Prostate gland (tissue), 2 donors: ENCODE results near the gene SOX15. TPM values are rescaled to one million over a fixed set of nuclear protein-coding genes. Genes with fewer than 3 reads are reported as not detected.

Source experiments
- DNase-seq: peaks from one replicate; pipeline ENCODE4 v3.0.0-alpha.2; 2019; ENCODE audit warnings: low spot score
- H3K27ac ChIP-seq, 2 donors: fragments of 200-600 bp; sonication (generic); 2 replicates each; pipeline ENCODE4 v1.5.1; 2017 to 2019
- H3K27me3 ChIP-seq: fragments of 200-600 bp; sonication (generic); replicated peaks from 2 replicates; pipeline ENCODE4 v1.5.1; 2019; ENCODE audit not compliant: insufficient read depth
- H3K36me3 ChIP-seq, 2 donors: fragments of 200-600 bp; sonication (generic); 1 replicate in 1 of 2; 2 replicates in 1 of 2; pipeline versions ENCODE4 v1.5.1 to v1.8.1; 2017 to 2019
- H3K4me1 ChIP-seq: fragments of 200-600 bp; sonication (generic); replicated peaks from 2 replicates; pipeline ENCODE4 v1.5.1; 2019
- H3K4me3 ChIP-seq, 2 donors: fragments of 200-600 bp; sonication (generic); 2 replicates each; pipeline ENCODE4 v1.5.1; 2017 to 2019
- H3K9me3 ChIP-seq: fragments of 200-600 bp; sonication (generic); 2 replicates; pipeline ENCODE4 v1.5.1; 2017
- POLR2A ChIP-seq: fragments of 450-650 bp; IDR thresholded peaks from one replicate; pipeline ENCODE4 v1.6.1; 2016; ENCODE audit warnings: antibody characterized with exemption, mild to moderate bottlenecking
- POLR2AphosphoS5 ChIP-seq: sonication (generic); formaldehyde crosslinking; IDR thresholded peaks from one replicate; pipeline ENCODE4 v1.6.1; 2017; ENCODE audit warnings: antibody characterized with exemption
- WGBS: methylation state at CpG from one replicate; pipeline ENCODE4 v1.1.5; 2018; 5-methylcytosine and 5-hydroxymethylcytosine counted together
- intact Hi-C: fragments of 100-400 bp; cut with DNase I; formaldehyde crosslinking; loops from one replicate; pipeline ENCODE4 v1.14.2; 2022
- total RNA-seq, 2 donors: library from RNA; depleted of rRNA; stranded (reverse); fragments of >200 nt; gene quantifications; one replicate each; pipeline ENCODE4 v1.1.0, GENCODE V29; 2016
- TF ChIP-seq, protein P1 (sequence below), 4 experiments: fragments of 200-600 bp in 2 of 4; fragments of 450-650 bp in 2 of 4; sonication (generic) in 2 of 4; IDR thresholded peaks; 1 replicate in 3 of 4; 2 replicates in 1 of 4; pipeline ENCODE4 v1.5.1; 2016 to 2019; ENCODE audit warnings: antibody characterized with exemption in 4 of 4, mild to moderate bottlenecking in 2 of 4, moderate library complexity in 2 of 4

Gene SOX15
- total RNA-seq, 2 donors from 2014 or later: 6.3 to 15.0 TPM

DNA sequence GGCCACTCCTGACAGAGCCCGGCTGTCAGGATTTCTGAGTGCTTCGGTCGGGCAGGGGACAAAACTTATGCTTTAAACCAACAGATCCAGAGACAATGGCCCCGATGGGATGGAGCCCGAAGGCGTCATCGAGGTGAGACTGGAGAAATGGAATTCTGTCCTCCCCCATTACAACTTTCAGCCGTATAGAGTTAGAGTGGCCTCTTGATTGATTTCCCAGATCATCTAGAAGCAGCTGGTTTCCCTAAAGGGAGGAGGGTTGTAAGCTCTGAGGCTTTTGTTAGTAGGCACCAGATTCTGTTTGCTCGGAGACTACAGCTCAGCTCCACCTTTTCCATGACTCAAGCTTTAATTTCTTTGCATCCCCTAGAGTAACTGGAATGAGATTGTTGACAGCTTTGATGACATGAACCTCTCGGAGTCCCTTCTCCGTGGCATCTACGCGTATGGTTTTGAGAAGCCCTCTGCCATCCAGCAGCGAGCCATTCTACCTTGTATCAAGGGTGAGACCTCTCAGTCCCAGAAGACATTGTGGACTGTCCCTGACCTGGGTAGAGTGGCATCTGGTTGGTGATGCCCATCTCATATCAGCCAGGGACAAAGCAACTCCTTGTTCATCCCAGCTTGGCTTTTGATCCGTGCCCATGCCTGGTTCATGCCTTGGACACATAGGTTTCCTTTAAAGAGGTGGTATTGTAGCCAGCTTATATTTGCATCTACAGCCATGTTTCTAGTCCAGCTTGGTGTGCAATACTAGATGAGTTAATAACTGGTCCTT lies 15.5 kb downstream of the SOX15 start:
- intact Hi-C loops: loop anchor here (5.0 kb wide), 1 partner anchor 113 kb away; the partner anchor contains the start of genes TP53 and WRAP53
- peaks cover 26 to 49% of the 10 kb centered on the region in 2 donors for H3K36me3 ChIP-seq
- no peak for TF ChIP-seq POLR2AphosphoS5
- TF ChIP-seq, protein P1, sequence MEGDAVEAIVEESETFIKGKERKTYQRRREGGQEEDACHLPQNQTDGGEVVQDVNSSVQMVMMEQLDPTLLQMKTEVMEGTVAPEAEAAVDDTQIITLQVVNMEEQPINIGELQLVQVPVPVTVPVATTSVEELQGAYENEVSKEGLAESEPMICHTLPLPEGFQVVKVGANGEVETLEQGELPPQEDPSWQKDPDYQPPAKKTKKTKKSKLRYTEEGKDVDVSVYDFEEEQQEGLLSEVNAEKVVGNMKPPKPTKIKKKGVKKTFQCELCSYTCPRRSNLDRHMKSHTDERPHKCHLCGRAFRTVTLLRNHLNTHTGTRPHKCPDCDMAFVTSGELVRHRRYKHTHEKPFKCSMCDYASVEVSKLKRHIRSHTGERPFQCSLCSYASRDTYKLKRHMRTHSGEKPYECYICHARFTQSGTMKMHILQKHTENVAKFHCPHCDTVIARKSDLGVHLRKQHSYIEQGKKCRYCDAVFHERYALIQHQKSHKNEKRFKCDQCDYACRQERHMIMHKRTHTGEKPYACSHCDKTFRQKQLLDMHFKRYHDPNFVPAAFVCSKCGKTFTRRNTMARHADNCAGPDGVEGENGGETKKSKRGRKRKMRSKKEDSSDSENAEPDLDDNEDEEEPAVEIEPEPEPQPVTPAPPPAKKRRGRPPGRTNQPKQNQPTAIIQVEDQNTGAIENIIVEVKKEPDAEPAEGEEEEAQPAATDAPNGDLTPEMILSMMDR (IDR thresholded peaks at IDR 0.05): no peak
- no peak for TF ChIP-seq POLR2A

DNA sequence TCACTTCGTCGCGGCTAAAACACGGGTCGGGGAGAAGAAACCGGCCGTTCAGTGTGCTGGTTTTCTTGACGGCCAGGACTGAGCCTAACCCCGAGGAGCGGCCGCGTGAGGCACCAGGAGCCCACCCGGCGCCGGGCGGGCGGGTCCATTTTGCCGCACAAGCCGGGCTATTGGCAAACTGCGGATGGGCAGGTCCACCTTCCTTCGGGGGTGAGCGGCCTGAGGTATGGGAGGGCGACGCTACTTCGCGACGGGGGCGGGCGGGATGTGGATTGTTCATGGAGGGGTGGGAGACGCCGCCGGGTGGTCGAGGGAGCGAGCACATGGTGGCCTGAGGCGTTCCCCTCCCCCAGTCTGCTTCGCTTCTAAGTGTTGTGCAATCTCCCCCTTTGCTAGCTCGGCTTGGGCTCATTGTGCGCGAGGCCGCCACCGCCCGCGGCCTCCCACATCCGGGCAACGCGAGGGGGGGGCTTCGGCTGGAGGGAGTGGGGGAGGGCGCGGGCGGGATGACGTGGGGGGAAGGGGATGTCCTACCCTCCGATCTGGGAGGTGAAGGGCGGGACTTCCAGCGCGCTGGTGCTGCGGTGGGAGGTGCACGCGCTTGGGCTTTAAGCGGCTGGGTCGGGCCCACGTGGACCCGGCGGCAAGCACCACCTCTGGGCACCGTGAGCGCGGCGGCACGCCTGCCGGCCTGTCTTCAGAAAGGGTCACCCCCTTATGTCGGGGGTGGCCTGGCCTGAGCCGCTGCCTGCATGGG lies 16.4 kb downstream of the SOX15 start:
- Histone ChIP-seq H3K36me3 (peaks cover 26 to 49% of the 10 kb centered on the region in 2 donors), H3K27ac (peak overlapping the region; percentile 98), H3K27me3 (no peaks in the 10 kb centered on the region), H3K4me3 (peak overlapping the region; percentile 99 to 100), H3K9me3 (no peaks in the 10 kb centered on the region), H3K4me1 (no peaks in the 10 kb centered on the region)
- peak; percentile 89 for DNase-seq
- peak; percentile 96 for TF ChIP-seq POLR2AphosphoS5
- TF ChIP-seq, protein P1 (IDR thresholded peaks at IDR 0.05): peak in 1 of 4 experiments; percentile 1
- TF ChIP-seq POLR2A: peak; percentile 57
- 1% methylated on average over 67 of the region's 71 CpGs for WGBS
- intact Hi-C loops: loop anchor here (5.0 kb wide), 1 partner anchor 114 kb away; the partner anchor contains the start of genes TP53 and WRAP53

More for the DNA sequence above, 15.5 kb downstream of the SOX15 start:
- H3K27ac ChIP-seq: peak overlapping the region; percentile 98
- 19% methylated on average over 15 of the region's 15 CpGs for WGBS
- H3K4me1 ChIP-seq: no peaks in the 10 kb centered on the region
- no peak for DNase-seq
- no peaks in the 10 kb centered on the region for H3K27me3 ChIP-seq
- peak overlapping the region; percentile 99 to 100 for H3K4me3 ChIP-seq
- H3K9me3 ChIP-seq: no peaks in the 10 kb centered on the region

DNA sequence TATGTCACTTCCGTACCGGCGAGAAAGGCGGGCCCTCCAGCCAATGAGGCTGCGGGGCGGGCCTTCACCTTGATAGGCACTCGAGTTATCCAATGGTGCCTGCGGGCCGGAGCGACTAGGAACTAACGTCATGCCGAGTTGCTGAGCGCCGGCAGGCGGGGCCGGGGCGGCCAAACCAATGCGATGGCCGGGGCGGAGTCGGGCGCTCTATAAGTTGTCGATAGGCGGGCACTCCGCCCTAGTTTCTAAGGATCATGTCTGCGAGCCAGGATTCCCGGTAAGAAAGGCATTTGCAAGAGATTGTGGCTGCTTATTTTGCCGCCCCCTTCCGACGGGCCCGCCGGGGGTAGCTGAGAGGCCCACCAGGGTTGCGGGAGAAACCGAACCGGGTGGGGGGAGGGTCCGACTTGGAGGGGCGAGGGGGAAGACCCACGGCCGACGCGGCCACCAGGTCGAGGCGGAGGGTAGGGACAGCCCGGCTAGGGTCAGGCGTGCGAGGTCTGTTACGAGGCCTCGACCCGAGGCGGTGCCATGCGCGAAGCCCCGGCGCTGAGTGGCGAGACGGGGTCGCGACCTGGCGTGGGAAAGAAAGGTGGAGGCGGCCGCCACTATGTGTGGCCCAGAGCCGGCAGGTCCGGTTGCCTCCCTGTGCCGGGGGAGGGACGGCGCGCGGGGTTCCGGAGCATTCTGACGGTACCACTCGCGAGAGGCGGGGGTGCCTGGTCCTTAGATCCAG lies 17.1 kb downstream of the SOX15 start:
- no peaks in the 10 kb centered on the region for H3K4me1 ChIP-seq
- H3K36me3 ChIP-seq: peaks cover 22 to 42% of the 10 kb centered on the region in 2 donors
- no peaks in the 10 kb centered on the region for H3K9me3 ChIP-seq
- peak overlapping the region; percentile 98 for H3K27ac ChIP-seq
- TF ChIP-seq POLR2A (peak; percentile 98), POLR2AphosphoS5 (peak; percentile 100)
- TF ChIP-seq, protein P1 (IDR thresholded peaks at IDR 0.05): peak in 1 of 4 experiments; percentile 62
- no peaks in the 10 kb centered on the region for H3K27me3 ChIP-seq
- peak overlapping the region; percentile 99 to 100 for H3K4me3 ChIP-seq
- intact Hi-C loops: loop anchor here (5.0 kb wide), 1 partner anchor 115 kb away; the partner anchor contains the start of genes TP53 and WRAP53
- under 1% methylated on average over 52 of the region's 73 CpGs for WGBS
- DNase-seq: peak; percentile 100

DNA sequence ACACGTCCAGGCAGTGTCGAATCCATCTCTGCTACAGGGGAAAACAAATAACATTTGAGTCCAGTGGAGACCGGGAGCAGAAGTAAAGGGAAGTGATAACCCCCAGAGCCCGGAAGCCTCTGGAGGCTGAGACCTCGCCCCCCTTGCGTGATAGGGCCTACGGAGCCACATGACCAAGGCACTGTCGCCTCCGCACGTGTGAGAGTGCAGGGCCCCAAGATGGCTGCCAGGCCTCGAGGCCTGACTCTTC lies 17.6 kb downstream of the SOX15 start:
- H3K4me1 ChIP-seq: no peaks in the 10 kb centered on the region
- peaks cover 17 to 37% of the 10 kb centered on the region in 2 donors for H3K36me3 ChIP-seq
- no peaks in the 10 kb centered on the region for H3K27me3 ChIP-seq
- no peak for TF ChIP-seq POLR2A
- TF ChIP-seq, protein P1 (IDR thresholded peaks at IDR 0.05): no peak
- TF ChIP-seq POLR2AphosphoS5: no peak
- WGBS: 1% methylated on average over 11 of the region's 11 CpGs
- intact Hi-C loops: loop anchor here (5.0 kb wide), 1 partner anchor 115 kb away; the partner anchor contains the start of genes TP53 and WRAP53
- no peak for DNase-seq
- peak overlapping the region; percentile 78 to 98 for H3K27ac ChIP-seq
- peak overlapping the region; percentile 99 to 100 for H3K4me3 ChIP-seq
- no peaks in the 10 kb centered on the region for H3K9me3 ChIP-seq
